Stimulated activated CD8-positive, alpha-beta memory T cell treated with anti-CD3 and anti-CD28 coated beads, Interleukin-12 subunit alpha, Interleukin-12 subunit beta, amount 100 ng/mL, for 4 hours (primary cell): ENCODE measurements around the gene LTC4S.

Experiments
- DNase-seq: peaks from one replicate; pipeline ENCODE4 v3.0.0-alpha.2; 2020; ENCODE audit warnings: low read depth

The LTC4S gene

DNA sequence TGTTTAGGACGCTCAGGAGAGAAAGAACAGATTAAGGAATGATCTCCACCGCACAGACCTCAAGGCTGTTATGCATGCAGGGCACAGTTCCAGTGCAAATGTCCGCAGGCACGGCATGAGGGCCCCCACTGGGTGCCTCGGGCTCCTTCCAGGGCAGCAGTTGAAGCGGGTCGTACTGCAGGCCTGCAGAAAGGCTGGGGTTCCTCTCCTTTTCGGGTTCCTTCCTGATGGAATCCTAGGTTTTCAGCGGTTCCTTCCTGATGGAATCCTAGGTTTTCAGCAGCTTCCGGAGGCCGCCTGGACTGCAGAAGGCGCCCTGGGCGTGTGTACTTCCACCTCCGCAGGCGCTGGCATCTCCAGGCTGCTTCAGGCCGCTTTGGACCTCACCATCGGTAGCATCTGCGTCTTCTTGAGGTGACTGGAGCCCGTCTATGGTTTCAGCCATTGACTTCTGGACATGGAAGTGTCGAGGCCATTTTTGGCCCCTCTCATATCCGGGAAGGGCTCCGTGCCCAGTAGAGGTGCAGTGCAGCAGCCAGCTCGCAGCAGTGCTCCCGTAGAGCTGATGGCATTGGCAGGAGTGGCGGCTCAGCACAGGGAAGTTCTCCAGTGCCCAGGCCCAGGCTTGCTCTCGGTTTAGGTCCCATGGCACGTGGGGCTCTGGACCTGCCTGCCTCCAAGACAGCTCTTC lies 18.5 kb downstream of the LTC4S start:
- DNase-seq, result no peak

DNA sequence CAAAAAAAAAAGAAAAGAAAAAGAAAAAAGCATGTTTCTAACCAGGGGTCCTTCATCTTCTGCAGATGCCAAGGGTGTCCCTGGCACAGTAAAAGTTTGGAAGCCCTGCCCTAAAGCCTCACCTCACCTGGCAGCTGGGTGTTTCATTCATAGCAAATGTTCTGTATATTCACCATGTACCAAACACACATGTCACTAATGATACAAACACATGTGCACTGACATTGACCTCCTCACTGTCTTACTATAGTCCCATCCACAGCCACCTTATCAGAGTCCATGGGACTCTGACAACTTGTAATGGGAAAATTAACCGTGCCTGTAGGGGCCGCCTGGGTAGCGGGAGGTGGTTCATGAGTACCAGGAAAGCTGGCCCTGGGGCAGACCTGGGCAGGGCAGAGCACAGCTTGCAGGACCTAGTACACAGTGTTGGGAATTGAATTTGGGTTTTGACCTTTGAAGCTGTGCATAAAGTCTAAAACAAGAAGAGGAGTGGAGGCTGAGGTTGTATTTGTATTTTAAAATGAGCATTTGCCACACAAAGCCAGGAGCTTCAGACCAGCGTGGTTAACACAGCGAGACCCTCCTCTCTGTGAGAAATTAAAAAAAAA lies 19.3 kb downstream of the LTC4S start:
- DNase-seq, result no peak

DNA sequence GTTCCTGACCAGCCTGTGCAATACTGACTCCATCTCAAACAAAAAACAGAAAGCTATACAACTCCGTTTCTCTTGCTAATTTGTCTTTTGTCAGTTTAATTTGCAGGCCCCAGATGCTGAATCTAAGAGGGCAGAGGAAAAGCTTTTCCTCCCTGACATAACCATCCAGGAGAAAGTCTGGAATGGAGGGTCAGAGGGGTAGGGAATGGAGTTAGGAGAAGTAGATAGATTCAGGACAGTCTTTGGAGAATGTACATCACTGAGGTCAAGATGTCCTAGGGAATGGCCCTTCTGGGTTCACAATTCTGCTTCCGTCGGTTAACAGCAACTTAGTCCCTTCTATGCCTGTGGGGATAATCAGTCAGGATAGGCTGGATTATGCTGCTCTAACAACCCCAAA lies 20.3 kb downstream of the LTC4S start:
- no peak for DNase-seq

DNA sequence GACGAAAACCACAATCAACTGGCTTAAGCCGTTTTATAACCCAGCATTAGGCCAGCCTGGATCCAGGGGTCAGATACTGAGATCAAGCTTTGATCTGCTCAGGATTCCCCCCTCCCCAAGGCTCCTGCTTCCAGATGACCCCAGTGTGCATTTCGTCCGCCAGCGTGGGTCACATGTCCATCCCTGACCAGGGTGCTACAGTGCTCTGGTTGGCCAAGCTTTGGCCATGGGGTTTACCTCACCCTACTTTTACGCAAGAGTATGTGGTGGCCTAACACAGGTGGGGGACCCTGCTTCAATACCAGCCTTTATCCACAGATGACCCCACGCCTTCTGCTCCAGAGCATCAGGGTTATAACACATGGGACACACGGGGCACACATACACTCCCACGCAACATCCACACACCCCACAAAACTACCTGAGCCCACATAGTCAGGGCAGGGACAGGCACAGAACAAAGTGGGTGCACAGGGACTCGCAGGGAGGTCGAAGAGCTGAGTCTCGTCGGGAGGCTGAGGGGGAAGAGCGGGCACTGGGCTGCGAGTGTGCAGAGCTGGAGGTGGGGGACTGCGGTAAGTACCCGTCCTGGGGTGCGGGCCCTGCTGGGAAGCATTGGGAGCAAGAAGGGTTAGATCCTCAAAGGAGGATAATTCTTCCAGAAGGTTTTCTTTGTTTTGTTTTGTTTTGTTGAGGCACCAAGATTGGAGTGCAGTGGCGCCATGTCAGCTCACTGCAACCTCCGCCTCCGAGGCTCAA lies 21.9 kb downstream of the LTC4S start:
- no peak for DNase-seq

DNA sequence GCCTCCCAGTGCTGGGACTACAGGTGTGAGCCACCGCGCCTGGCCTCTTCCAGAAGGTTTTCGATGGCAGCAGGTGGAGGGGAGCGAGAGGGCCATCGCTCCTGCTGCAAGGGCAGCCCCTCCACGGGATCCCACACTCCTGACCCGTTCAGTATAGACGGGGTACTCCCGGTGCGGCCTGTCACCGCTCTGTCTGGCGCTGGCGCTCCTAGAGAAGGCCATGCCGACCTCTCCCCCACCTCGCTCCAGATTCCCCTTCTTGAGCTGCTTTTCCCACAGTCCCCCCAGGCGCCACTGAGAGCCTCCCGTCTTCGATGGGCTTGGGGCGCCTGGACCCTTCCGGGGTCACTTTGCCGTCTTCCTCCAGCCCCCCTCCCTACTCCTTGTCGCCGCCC lies 22.6 kb downstream of the LTC4S start:
- DNase-seq, result no peak

DNA sequence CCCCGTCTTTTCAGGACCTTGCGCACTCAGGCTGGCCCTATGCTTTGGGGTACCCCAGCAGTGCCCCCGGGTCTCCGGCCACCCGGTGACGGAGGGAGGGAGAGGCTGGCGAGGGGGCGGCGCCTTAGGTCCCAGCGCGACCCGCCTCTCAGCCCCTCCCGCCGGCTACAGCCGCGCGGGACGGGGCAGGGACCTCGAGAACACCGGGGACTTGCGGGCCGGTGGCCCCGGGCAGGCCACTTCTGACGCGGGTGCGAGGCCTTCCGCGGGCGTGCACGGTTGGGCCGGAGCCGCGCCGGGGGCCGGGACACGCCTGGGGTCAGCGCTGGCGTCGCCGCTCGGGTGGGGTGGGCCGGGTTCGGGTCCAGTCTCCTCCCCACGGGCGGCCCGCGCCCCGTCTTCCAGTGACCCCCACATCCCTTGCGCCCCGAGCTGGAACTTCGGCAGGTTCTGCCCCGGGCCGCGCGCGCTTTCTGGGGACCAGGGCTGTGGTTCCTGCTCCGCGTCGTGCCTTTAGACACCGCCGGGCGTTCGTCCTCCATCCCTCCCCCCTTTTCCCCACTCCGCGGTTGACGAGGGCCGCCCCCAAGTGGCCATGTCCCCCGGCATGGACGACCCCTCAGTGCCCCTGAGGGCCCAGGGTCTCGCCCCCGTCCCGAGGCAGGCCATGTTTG lies 23.1 kb downstream of the LTC4S start:
- no peak for DNase-seq

DNA sequence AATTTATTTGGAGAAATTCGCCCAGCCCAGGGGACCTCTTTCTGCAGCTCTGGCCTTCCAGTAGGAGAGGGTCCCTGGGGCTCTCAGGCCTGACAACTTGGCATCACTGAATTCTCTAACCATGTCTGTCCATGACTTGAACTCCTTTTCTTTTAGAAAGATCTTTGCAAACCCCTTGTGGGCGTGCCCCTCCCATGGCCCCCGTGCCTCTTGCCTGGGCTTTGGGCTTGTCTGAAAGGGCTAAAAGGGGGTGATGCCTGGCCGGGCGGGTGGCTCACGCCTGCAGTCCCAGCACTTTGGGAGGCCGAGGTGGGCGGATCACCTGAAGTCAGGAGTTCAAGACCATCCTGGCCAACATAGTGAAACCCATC lies 23.7 kb downstream of the LTC4S start:
- no peak for DNase-seq

DNA sequence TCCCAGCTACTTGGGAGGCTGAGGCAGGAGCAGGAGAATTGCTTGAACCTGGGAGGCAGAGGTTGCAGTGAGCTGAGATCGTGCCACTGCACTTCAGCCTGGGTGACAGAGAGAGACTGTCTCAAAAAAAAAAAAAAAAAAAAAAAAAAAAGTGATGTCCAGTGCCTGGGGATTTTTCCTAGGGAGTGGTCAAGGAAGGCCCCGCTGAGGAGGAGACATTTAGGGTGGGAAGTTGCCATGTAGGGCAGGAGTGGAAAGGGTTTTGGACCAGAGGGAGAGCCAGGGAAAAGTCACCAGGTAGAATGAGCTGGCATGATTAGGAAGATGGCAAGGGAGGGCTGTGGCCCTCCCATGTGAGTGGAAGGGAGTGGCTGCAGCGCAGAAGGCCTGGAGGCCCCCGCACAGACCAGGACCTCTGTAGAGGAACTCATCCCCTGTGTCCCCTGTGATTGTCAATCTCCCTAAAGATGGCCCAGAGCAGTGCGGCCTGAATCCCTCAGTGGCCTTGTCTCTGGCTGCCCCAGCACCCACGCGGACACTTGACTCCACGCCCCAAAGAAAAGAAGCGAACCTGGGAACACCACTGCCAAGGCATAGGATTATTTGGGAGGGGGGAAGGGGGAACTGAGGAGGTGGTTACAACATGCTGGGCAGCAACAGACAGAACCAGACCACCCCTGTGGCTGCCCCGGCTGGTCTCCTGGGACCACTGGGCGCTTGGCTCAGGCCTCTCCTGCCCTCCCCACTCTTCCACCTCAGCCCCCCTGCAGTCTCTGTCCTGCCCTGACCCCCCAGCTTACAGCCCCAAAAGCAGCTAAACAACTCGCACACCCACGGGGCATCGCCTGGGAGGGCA lies 24.3 kb downstream of the LTC4S start:
- DNase-seq, result no peak

DNA sequence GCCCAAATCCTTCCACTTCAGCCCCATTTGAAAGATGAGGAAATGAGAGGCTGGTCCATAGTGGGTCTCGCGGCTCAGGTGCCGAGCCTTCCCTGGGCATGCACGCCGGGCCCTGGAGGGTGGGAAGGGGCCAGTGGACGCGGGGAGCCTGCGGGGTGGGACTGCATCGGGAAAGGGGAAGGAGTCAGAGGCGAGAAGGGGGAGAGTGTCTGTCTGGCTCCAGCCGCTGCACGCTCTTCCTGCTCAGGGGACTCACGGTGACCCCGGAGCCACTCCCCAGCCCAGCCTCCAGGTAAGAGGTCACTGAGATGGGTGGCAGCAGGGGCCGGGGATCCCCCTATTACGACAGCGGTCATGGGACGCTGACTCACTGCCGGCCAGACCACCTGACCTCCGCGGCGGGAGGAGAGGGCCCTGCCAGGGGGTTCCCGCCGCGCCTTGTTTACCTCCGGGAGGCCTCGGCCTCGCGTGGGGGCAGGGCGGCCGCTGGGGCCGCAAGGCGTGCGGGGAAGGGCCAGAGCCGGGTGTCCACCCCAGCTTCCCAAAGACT lies 25.0 kb downstream of the LTC4S start:
- peak; percentile 81 for DNase-seq

DNA sequence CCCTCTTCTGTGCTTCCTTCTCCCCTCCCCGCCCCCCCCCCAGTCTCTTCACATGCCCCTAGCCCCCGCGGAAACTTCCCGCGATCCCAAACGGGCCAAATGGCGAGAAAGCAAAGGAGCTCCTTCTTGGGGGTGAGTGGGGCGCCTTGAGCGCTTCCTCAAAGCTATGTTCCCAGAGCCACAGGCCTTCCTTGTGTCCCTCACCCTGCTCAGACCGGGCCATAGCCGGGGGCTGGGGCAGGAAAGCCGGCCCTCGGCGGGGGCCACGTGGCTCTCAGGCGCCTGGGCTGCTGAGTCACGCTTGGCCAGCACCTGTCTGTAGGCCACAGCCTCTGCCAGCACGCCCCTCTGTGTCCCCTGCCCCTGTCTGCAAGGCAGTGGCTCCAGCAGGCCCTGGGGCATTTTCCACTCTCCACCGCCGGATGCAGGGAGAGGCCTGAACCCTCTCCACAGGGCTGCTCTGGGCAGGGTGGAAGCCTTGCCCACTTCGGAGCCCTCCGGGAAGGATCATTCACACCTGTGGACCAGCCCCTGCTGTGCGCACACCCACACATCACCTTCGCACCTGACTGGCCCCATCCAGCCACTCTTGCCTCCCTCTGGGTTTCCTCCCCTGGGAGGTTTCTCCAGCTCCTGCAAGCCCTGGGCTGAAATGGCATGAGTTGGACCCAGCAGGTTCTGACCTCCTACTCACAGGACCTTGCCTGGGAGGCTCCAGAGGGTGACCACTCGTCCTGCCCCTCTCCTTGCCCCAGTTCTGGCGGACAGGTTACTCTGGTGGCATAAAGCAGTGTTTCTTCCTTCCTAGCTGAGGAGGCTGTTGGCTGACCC lies 25.7 kb downstream of the LTC4S start:
- DNase-seq, result no peak

DNA sequence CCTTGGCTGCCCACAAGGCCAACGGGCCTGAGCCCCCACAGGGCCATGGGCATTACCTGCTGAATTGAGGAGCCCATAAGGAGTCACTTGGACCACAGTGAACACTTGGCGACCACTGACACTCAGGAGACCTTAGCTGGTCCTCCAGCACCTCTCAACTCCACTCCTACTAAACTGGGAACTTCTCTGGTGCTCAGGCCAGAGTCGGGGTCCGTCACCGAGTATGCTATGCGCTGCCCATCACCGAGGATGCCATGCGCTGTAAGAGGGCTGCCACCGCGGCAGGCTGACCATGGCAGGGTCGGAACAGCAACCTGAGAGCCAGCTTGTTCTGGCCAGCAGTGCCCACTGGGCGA lies 26.3 kb downstream of the LTC4S start:
- no peak for DNase-seq

DNA sequence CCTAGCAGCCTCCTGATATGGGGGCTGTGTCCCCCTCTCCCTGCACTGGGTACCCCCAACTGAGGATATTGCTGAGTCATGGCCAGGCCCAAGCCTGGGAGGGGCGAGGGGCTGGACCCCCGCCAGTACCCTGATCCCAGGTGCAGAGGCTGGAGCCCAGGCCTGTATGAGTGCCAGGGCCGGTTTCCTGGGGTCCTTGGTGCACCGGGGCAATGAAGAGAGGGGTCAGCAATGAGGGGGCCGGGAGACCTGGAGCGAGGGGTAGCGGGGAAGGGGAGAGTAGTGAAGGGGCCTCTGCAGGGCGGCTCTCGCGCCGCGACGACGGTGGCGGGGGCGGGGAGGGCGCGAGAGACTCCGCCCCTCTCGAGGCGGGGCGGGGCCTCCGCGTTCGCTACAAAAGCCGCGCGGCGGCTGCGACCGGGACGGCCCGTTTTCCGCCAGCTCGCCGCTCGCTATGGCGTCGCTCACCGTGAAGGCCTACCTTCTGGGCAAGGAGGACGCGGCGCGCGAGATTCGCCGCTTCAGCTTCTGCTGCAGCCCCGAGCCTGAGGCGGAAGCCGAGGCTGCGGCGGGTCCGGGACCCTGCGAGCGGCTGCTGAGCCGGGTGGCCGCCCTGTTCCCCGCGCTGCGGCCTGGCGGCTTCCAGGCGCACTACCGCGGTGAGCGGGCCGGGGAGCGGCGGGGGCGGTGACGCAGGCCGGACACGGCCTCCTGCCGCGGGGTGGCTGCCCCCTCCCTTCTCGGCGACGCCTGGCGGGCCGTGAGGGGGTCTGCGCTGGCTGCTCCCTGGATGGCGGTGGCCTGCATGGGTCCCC lies 26.9 kb downstream of the LTC4S start, which contains the start of gene SQSTM1:
Gene SQSTM1 (plus strand): TSS at position 423 of the 815 bp plus-strand sequence. CDS start 32 bp downstream, at position 455.
- peak; percentile 78 for DNase-seq

DNA sequence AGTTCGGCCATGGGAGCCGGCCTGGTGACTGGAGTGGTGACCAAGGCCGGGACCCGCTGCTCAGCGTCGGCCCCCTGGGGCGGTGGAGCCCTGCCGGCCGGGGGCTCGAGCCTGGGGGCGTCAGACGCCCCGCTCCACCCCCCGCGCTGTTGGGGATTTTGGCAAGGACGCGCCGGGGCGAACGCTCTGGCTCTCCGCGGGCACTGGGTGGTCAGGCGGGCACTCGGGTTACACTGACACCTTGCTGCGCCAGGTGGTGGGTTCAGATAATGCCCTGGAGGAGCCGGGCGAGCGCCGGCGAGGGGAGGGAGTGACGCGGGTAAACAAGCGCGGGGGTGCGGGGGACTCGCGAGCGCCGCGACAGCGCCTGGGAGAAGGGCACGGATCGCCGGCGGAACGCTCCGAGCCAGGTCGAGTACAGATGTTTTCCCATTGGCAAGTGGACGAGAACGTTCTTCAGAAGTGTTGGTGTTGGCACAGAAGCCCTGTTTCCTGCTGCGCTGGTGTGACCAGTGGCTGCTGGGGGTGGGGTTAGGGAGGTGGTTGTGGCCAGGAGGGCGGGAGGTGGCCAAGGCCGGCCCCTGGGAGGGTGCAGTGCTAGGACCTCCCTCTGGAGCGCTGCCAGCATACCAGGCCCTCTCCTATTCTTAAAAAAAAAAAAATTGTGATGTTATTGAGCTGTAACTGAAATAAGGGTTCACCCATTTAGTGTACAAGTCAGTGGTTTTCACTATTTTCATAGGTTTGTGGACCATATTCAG lies 27.7 kb downstream of the LTC4S start:
- peak; percentile 70 for DNase-seq

DNA sequence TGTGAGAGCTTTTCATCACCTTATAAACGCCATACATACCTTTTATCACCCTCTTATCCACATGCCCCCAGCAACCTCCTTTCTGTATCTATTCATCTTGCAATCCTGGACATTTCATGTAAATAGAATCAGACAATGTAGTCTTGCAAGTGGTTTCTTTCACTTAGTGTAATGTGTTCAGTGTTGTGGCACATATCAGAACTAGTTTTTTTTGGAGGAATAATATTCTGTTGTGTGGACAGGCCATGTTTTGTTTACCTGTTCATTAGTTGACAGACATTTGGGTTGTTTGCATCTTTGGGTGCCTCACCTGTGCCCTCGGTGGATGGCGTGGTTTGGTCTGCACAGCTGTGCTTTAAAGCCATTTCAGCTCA lies 28.3 kb downstream of the LTC4S start:
- DNase-seq, result no peak

DNA sequence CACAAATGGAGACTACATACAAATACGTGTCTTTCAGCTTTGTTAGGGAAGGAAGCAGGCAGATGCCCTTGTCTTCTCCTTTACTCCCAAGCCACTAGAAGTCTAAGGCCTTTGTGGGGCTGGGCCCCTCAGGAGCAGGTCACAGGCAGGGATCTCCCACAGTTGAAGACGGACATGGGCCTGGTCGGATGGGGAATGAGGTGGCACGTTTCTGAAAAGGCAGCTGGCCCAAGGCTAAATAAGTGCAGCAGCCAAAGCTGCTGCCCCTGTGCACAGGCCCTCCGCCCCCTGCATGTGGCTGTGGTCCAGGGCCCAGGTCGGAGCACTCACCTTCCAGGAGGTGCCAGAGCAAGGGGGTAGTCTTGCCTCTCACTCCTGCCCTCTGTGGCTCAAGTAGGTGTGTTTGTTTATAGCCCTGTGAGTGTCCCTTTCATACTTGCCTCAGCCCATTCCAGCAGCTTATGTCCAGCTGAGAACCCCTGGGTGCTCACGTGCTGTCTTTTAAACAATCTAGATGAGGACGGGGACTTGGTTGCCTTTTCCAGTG lies 28.7 kb downstream of the LTC4S start:
- no peak for DNase-seq

DNA sequence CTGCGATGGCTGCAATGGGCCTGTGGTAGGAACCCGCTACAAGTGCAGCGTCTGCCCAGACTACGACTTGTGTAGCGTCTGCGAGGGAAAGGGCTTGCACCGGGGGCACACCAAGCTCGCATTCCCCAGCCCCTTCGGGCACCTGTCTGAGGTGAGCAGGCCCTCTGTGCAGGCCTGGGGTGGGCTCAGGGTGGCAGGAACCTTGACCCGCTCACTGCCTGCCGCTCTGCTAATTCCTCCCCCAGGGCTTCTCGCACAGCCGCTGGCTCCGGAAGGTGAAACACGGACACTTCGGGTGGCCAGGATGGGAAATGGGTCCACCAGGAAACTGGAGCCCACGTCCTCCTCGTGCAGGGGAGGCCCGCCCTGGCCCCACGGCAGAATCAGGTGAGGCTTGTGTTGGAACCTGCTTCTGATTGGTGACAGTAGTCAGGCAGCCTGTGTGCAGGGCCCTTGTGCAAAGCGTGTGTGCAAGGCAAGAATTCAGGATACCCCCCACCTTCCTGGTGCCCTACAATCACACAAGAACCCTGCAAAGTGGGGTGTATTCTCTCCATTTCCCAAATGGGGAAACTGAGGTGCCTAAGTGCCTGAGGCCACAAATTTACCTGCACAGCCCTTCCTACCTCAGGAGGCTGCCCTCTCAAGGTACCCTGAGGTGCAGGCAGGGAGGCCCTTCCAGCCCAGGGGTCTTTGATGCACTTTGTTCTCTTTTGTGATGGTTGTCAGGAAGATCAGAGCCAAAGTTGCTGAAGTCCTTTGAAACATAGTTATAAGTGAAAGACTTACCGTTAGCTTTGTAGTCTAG lies 30.4 kb downstream of the LTC4S start:
- DNase-seq, result no peak

DNA sequence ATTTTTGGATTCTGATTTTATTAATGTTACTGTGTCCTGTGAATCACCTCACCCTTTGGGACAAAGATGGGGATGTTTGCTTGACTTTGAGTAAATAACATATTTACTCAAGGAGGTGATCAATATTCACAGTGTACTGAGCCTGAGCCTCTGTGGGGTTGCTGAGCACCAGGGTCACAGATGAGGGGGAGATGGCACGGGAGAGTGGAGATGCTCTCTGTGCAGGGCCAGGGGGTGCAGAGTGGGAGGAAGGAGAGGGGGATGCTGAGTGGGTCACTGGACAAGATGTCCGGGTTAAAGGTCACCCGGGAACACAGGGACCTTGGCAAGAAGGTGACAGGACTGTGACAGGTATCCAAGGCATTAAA lies 30.9 kb downstream of the LTC4S start:
- no peak for DNase-seq

DNA sequence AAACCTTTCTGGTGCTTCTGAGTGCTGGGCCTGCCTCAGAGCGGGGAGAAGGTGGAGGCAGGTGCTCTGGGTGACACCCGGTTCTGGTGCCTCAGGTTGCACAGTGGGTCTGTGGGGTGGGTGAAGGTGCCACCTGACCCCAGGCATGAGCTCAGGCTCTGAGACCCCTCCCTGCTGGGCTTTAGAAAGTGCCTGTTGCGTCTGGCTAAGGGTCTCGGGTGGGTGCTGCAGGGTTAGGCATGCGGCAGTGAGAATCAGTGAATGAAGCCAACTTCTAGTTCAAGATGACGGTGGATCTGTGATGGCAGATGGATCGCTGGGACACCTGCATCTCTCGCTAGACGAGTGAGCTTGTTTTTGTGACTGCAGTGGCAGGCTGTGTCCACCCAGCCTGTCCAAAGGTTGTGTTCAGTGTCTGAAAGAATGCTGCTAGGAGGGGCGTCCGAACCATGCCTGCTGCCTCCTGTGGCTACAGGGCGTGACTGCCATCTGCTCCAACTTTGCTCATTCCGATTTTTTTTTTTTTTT lies 31.9 kb downstream of the LTC4S start:
- no peak for DNase-seq
